Activated naive CD8-positive, alpha-beta T cell treated with anti-CD3 and anti-CD28 coated beads for 36 hours (primary cell): ENCODE measurements around the gene CSMD2. TPM values are rescaled to one million over a fixed set of nuclear protein-coding genes. Genes with fewer than 3 reads are reported as not detected.

Source experiments
- DNase-seq: peaks from one replicate; pipeline ENCODE4 v3.0.0; 2021
- H3K27ac Mint-ChIP-seq: one replicate; pipeline ENCODE4 v1.8.0; 2022; ENCODE audit warnings: mild to moderate bottlenecking, moderate library complexity, mixed read lengths
- H3K27me3 Mint-ChIP-seq: one replicate; pipeline ENCODE4 v1.8.0; 2022; ENCODE audit warnings: mild to moderate bottlenecking, mixed read lengths
- H3K36me3 Mint-ChIP-seq: one replicate; pipeline ENCODE4 v1.8.0; 2021; ENCODE audit warnings: mild to moderate bottlenecking, mixed read lengths
- H3K4me1 Mint-ChIP-seq: one replicate; pipeline ENCODE4 v1.8.0; 2021; ENCODE audit warnings: mixed read lengths
- H3K4me3 Mint-ChIP-seq: one replicate; pipeline ENCODE4 v1.8.0; 2022; ENCODE audit warnings: mild to moderate bottlenecking, moderate library complexity, mixed read lengths
- H3K9me3 Mint-ChIP-seq: one replicate; pipeline ENCODE4 v1.8.0; 2022; ENCODE audit warnings: mixed read lengths
- total RNA-seq, 2 experiments: library from RNA; stranded (reverse); gene quantifications; one replicate each; pipeline ENCODE4 v1.2.3, GENCODE V29; 2021

Gene CSMD2
- total RNA-seq, 2 experiments from 2014 or later = not detected

DNA sequence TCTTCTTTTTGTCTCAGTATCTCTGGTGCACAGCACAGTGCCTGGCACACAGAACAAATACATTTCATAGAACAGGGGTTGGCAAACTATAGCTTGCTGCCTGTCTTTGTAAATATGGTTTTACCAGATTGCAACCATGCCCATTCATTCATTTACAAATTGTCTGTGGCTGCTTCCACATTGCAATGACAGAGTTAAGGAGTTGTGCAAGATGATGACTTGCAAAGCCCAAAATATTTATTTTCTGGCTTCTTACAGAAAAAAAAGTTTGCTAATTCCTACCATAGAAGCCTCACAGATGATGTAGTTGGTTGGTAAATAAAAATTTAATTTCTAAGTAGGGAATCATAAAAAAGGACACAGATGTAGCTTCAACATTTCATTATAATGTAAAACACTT is 312.3 kb downstream of the CSMD2 start:
- H3K36me3 Mint-ChIP-seq = no peaks in the 10 kb centered on the region
- H3K9me3 Mint-ChIP-seq = no peaks in the 10 kb centered on the region
- H3K4me1 Mint-ChIP-seq = peaks cover 2% of the 10 kb centered on the region
- H3K27me3 Mint-ChIP-seq = peaks cover 49% of the 10 kb centered on the region
- H3K4me3 Mint-ChIP-seq = no peak overlapping the region
- DNase-seq = no peak
- H3K27ac Mint-ChIP-seq = no peak overlapping the region

DNA sequence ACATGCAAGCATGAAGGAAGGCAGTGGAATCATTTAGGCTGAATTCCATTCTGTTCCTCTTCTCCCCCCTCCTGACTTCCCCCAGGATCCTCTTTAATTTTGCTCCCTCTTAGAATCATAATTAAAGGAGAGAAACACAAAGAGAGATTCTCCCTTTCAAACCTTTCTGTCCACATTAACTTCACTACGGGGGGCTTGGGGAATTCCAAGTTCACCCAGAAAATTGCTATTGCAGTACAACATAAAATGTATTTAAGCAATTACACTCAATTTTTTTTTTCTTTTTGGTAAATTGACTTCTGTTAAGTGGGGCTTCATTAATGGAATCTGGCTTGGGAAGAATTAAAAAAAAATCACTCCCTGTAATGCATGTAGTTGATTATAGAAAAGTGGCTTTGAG is 314.5 kb downstream of the CSMD2 start:
- peaks cover 2% of the 10 kb centered on the region for H3K4me1 Mint-ChIP-seq
- no peak overlapping the region for H3K27ac Mint-ChIP-seq
- peaks cover 41% of the 10 kb centered on the region for H3K27me3 Mint-ChIP-seq

DNA sequence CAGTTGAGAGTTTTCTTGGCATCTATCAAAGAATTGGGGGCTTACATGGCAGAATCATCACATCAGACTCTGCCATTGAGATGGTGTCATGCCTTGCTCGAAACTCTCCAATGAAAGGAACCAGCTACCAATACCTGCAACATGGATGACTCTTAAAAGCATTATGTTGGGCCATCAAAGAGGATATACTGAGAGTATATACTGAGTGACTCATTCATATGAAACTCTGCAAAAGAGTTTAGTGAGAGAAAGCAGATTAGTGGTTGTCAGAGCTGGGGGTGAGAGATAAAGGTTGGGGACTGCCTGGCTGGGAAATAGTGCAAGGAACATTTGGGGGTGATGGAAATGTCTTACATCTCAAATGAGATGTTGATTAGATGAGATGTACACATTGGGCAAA is 315.8 kb downstream of the CSMD2 start:
- Mint-ChIP-seq H3K4me3 (no peak overlapping the region), H3K27ac (no peak overlapping the region), H3K27me3 (peaks cover 33% of the 10 kb centered on the region), H3K4me1 (peaks cover 2% of the 10 kb centered on the region), H3K9me3 (no peaks in the 10 kb centered on the region), H3K36me3 (no peaks in the 10 kb centered on the region)
- DNase-seq = no peak

More for the DNA sequence above, 314.5 kb downstream of the CSMD2 start:
- Mint-ChIP-seq H3K36me3 (no peaks in the 10 kb centered on the region), H3K4me3 (no peak overlapping the region), H3K9me3 (no peaks in the 10 kb centered on the region)
- no peak for DNase-seq

DNA sequence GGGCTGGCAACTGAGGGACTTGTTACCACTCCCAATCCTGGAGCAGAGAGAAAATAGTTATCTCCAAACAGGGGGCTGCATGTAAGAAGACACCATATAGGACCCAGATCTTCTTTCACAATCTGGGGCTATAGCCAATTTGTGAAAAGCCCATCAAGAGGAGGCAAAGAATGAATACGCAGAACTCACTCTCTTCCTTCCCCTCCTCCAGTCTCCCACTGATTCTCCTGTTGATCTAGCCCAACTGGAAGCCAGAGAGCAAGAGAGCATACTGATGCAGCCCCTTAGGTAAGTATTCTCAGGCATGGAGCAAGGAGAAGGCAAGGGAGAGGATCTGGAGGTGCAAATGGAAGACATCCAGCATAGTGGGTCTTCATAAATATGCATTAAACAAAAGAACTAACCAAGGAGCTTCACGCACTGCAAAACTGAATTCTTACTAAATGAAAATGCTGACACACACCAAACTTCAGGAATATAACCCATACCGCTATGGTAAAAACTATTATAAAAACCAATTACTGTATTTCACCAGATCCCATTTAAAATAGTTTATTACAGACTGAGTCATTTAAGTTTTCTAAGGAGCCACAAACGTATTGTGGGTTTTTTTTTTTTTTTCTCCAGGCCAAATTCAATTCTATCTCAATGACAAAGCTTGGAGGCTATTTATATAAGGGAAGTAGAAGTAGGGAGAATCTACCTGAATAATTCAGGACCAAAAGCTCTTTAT is 316.7 kb downstream of the CSMD2 start:
- no peak overlapping the region for H3K27ac Mint-ChIP-seq
- no peak for DNase-seq
- H3K27me3 Mint-ChIP-seq = peaks cover 32% of the 10 kb centered on the region
- H3K4me3 Mint-ChIP-seq = no peak overlapping the region
- H3K9me3 Mint-ChIP-seq = no peaks in the 10 kb centered on the region
- H3K36me3 Mint-ChIP-seq = no peaks in the 10 kb centered on the region
- H3K4me1 Mint-ChIP-seq = peaks cover 2% of the 10 kb centered on the region

DNA sequence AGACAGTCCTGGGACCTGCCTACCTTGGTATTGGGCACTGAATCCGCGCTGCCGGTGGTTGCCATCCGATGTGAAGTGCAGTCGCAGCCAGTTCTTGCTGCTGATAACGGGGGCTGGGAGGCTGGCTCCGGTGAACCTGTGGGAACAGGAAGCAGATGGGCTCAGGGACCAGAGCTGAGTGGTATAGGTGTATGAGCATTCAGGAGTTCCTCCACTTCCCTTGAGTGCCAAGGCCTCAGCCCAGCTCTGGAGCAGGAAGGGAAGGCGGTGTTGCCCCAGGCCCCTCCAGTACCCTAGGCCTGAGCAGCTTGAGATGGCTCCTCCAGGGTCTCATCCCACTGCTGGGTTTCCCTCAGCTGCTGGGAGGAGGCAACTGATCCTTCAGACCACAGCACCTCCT is 318.2 kb downstream of the CSMD2 start:
- Mint-ChIP-seq H3K36me3 (no peaks in the 10 kb centered on the region), H3K4me1 (peaks cover 5% of the 10 kb centered on the region), H3K4me3 (no peak overlapping the region), H3K27ac (no peak overlapping the region), H3K9me3 (no peaks in the 10 kb centered on the region), H3K27me3 (peaks cover 20% of the 10 kb centered on the region)
- no peak for DNase-seq

DNA sequence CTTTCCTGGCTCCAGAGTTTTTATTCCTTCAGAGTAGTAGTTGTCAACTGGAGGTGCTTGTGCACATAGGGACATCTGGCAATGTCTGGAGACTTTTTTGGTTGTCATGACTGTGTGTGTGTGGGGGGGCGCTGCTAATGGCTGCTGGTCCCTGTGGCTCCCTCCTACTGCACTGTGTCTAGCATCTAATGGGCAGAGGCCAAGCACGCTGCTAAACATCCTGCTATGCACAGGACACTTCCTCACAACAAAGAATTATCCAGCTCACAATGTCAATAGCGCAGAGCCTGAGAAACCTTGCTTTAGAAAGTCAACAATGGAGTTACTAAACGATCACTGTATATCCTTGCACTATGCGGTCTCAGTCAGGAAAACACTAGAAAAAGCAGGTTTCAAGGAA is 320.9 kb downstream of the CSMD2 start:
- Mint-ChIP-seq H3K4me3 (no peak overlapping the region), H3K4me1 (peaks cover 6% of the 10 kb centered on the region), H3K27ac (no peak overlapping the region), H3K9me3 (no peaks in the 10 kb centered on the region), H3K36me3 (no peaks in the 10 kb centered on the region), H3K27me3 (peaks cover 14% of the 10 kb centered on the region)
- no peak for DNase-seq

DNA sequence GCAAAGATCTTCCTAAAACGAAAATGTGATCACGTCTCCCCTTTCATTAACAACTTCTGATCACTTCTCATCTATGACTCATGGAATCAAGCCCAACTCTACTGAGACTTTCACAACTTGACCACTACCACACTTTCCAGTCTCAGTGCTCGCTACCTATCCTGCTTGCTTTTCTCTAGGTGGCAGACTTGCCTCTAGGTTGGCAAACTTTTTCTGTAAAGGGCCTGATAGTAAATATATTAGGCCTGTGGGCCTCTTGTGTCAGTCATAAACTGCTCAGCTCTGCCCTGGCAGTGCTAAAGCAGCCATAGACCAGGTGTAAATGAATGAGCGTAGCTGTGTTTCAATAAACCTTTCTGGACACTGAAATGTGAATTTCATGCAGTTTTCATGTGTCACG is 322.7 kb downstream of the CSMD2 start:
- Mint-ChIP-seq H3K36me3 (no peaks in the 10 kb centered on the region), H3K27me3 (peaks cover 9% of the 10 kb centered on the region), H3K9me3 (no peaks in the 10 kb centered on the region), H3K4me1 (peaks cover 6% of the 10 kb centered on the region), H3K27ac (no peak overlapping the region), H3K4me3 (no peak overlapping the region)
- no peak for DNase-seq

DNA sequence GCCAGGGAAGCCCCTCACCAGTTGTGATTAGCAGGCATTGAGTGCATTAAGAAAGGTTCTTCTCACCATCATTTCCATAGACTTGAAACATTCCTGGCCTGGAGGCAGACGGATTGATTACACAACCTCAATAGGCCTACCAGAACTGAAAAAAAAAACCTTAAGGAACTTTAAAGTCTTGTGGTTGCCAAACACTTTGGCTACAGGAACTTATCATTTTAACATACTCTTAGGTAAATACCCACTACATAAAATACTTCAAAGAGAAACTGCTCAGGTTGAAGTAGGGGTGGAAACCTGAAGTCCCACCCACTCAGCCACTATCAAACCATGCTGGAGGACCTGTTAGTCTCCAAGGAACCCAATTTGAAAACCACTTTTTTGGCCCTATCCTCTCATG is 323.5 kb downstream of the CSMD2 start:
- DNase-seq = no peak
- Mint-ChIP-seq H3K36me3 (no peaks in the 10 kb centered on the region), H3K4me1 (peaks cover 6% of the 10 kb centered on the region), H3K9me3 (no peaks in the 10 kb centered on the region), H3K27me3 (peaks cover 9% of the 10 kb centered on the region), H3K27ac (no peak overlapping the region), H3K4me3 (no peak overlapping the region)

DNA sequence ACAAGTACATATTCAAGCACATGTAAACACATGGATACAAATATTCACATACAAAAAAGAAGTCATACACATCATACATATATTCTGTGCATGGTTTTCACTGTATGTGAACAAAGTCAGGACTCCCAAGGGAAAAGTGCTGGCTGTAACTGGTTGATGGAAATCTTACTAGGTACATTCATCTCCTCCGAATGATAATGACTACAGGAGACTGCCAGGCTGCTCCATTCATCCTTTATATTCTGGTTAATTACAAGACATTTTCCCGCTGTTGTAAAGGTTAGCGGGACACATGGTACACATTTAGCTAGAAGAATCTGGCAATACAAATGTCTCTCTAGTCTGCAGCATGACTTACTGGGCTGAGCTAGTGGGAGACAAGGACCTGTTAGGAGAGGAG is 327.4 kb downstream of the CSMD2 start:
- Mint-ChIP-seq H3K9me3 (no peaks in the 10 kb centered on the region), H3K27ac (no peak overlapping the region), H3K4me3 (no peak overlapping the region), H3K4me1 (peaks cover 6% of the 10 kb centered on the region), H3K27me3 (peaks cover 5% of the 10 kb centered on the region), H3K36me3 (no peaks in the 10 kb centered on the region)
- no peak for DNase-seq

DNA sequence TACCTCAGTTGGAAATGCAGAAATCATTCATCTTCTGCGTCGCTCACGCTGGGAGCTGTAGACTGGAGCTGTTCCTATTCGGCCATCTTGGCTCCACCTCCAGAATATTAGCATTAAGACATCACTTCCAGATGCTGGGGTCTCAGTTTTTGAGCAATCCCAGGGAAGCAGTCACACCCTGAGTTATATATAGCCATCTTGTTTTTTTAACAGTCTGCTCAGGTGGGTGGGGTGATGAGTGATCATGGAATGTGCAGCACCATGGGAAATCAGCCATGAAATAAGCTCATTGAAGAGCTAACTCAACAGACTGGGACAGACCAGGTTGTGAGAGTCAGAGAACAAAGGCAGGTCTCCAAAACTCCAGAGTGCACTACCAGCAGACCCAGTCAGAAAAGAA is 328.1 kb downstream of the CSMD2 start:
- no peak for DNase-seq
- Mint-ChIP-seq H3K4me1 (peaks cover 3% of the 10 kb centered on the region), H3K36me3 (no peaks in the 10 kb centered on the region), H3K9me3 (peaks cover 2% of the 10 kb centered on the region), H3K4me3 (no peak overlapping the region), H3K27me3 (peaks cover 5% of the 10 kb centered on the region), H3K27ac (no peak overlapping the region)

DNA sequence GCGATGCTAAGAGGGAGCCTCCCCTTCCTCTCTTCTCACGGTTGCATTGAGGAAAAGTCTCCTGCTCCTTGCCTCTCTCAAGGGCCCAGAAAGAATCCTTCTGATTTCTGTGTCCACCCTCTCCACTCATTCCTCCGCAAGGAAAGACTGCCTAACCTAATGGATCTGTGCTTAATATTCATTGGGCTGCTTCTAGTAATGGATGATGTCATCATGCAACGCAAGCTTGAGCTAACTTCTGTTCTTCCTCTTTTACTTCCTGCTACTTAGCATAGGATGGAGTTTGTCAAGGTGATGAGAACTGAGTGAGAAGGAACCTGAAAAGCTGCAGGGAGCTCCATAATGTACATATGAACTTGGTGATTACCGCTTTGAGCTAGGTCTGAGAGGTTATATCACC is 336.4 kb downstream of the CSMD2 start:
- DNase-seq = no peak
- H3K36me3 Mint-ChIP-seq = no peaks in the 10 kb centered on the region
- no peak overlapping the region for H3K27ac Mint-ChIP-seq
- no peaks in the 10 kb centered on the region for H3K4me1 Mint-ChIP-seq
- peaks cover 17% of the 10 kb centered on the region for H3K27me3 Mint-ChIP-seq
- H3K4me3 Mint-ChIP-seq = no peak overlapping the region
- H3K9me3 Mint-ChIP-seq = peaks cover 2% of the 10 kb centered on the region

DNA sequence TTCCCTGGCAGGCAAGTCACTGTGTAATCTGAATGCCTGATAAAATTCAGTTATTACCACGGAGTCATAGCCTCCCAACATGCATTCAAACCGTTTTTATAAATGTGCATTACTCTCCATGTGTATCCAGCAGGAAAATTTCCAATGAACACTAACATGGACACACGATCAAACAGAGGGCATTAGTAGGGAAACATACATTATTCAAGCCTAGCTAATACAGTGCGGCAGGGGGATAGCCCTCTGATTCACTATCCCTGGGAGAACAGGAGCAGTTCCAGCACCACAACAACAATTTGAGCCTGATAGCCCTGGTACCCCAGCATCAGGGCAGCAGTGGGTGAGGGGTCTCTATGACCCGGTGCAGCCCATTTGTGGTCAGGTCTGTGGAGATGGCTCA is 337.0 kb downstream of the CSMD2 start:
- peaks cover 2% of the 10 kb centered on the region for H3K9me3 Mint-ChIP-seq
- H3K4me1 Mint-ChIP-seq = no peaks in the 10 kb centered on the region
- DNase-seq = no peak
- H3K36me3 Mint-ChIP-seq = no peaks in the 10 kb centered on the region
- no peak overlapping the region for H3K4me3 Mint-ChIP-seq
- peaks cover 17% of the 10 kb centered on the region for H3K27me3 Mint-ChIP-seq
- no peak overlapping the region for H3K27ac Mint-ChIP-seq

DNA sequence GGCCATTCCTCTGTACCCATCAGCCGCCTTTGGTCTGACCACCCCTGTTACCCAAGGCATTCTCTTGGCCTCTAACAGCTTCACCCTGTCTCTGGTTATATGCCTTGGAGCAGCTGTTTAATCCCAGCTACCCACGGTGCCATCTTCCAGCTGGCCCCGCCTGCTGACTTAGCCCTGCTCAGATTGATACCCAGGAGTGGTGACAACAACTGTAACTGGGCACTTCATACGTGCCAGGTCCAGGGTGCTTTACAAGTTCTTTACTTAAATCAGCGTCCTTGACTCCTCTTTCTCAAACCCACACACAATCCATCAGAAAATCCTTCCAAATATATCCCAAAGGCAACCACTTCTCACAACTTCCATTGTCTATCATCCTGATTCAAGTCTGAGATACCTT is 338.3 kb downstream of the CSMD2 start:
- Mint-ChIP-seq H3K36me3 (no peaks in the 10 kb centered on the region), H3K4me3 (no peak overlapping the region), H3K4me1 (no peaks in the 10 kb centered on the region), H3K27me3 (peaks cover 17% of the 10 kb centered on the region), H3K9me3 (no peaks in the 10 kb centered on the region), H3K27ac (no peak overlapping the region)
- no peak for DNase-seq

DNA sequence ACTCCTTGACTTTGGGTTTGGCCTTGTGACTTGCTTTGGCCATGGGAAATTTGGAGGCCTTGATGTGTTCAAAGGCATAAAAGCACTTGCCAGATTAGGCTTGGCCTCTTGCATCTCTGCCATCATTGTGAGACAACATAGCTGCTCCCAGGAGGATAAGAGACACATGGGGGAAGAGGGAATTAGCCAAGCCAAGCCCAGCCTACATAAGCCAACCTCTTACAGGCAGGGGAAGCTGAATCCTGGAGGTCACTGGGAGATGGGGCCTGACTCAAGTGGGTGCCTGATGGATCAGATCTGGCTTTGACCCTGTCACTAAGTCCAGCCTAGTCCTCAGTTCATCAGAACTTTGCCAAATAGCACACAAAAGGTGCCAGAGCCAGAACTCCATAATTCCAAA is 338.7 kb downstream of the CSMD2 start:
- peaks cover 17% of the 10 kb centered on the region for H3K27me3 Mint-ChIP-seq

DNA sequence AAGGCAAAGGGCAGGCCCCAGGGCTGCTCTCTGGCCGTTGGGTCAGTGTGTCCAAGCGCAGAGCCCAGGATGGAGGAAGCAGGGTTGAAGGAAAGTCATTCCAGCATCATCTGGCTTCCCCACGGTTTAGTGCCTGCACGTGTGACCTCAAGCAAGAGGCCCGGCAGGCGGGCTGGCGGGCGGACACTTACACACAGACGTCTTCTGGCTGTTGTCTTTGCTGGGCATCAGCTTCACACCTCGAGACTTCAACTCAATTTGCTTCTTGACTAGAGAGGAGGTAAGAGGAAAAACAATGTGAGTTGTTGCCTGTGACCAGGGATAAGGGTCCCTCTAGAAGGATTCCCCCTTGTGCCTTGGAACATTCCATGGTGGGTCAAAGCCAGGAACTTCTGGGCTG is 339.5 kb downstream of the CSMD2 start:
- H3K9me3 Mint-ChIP-seq = no peaks in the 10 kb centered on the region

More for the DNA sequence above, 338.7 kb downstream of the CSMD2 start:
- H3K4me3 Mint-ChIP-seq = no peak overlapping the region
- no peaks in the 10 kb centered on the region for H3K36me3 Mint-ChIP-seq
- no peak for DNase-seq
- no peaks in the 10 kb centered on the region for H3K4me1 Mint-ChIP-seq
- no peaks in the 10 kb centered on the region for H3K9me3 Mint-ChIP-seq
- no peak overlapping the region for H3K27ac Mint-ChIP-seq

DNA sequence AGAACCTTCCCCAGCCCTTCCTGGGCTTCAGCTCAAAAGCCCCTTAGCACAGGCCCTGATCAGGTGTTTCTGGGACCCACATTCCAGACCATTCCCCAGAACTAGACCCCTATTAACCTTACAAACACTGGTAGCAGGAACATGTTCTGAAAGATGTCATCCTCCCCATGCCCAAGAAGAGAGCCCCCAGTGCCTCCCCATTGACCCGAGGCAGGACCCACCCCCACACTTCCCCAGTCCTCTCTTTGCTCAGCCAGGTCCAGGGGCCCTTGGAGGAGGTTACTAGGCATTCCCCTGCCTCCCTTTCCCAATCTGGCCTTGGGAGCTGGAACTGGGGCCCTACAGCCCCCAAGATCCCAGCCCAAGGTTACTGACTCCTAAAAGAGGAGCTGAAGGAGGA is 340.1 kb downstream of the CSMD2 start:
- Mint-ChIP-seq H3K27ac (no peak overlapping the region), H3K27me3 (peaks cover 13% of the 10 kb centered on the region), H3K4me3 (no peak overlapping the region), H3K9me3 (no peaks in the 10 kb centered on the region), H3K36me3 (no peaks in the 10 kb centered on the region), H3K4me1 (no peaks in the 10 kb centered on the region)
- no peak for DNase-seq

More for the DNA sequence above, 339.5 kb downstream of the CSMD2 start:
- Mint-ChIP-seq H3K4me1 (no peaks in the 10 kb centered on the region), H3K27ac (no peak overlapping the region), H3K27me3 (peaks cover 14% of the 10 kb centered on the region), H3K36me3 (no peaks in the 10 kb centered on the region), H3K4me3 (no peak overlapping the region)
- DNase-seq = no peak
